ENCODE results near the gene ETV3.

The ETV3 gene

GRCh38 chr1:157161901-157162300 is 23.7 kb upstream of the ETV3 start:
- H3K27ac ChIP-seq (ENCODE audit: low read depth, low read length, severe bottlenecking): no peak overlapping the region
- H3K9me3 ChIP-seq (ENCODE audit: control insufficient read depth, low read length): no peaks in the 10 kb centered on the region
- H3K36me3 ChIP-seq (ENCODE audit: control insufficient read depth, insufficient read depth, low read length): no peaks in the 10 kb centered on the region
- H3K4me1 ChIP-seq (ENCODE audit: control insufficient read depth, insufficient read depth, low read length, poor library complexity, severe bottlenecking): peaks cover 18% of the 10 kb centered on the region
- 30 to 39% methylated on average over 2 to 4 of the region's 5 CpGs for WGBS, 2 experiments (ENCODE audit: insufficient coverage in 2 of 2)
- no peak overlapping the region for H3K4me3 ChIP-seq (ENCODE audit: extremely low read depth, insufficient read depth, low read length, poor library complexity, severe bottlenecking)

GRCh38 chr1:157158967-157159366 is 20.8 kb upstream of the ETV3 start:
- Histone ChIP-seq H3K27ac (ENCODE audit: low read depth, low read length, severe bottlenecking) (no peak overlapping the region), H3K4me3 (ENCODE audit: extremely low read depth, insufficient read depth, low read length, poor library complexity, severe bottlenecking) (no peak overlapping the region), H3K9me3 (ENCODE audit: control insufficient read depth, low read length) (no peaks in the 10 kb centered on the region), H3K4me1 (ENCODE audit: control insufficient read depth, insufficient read depth, low read length, poor library complexity, severe bottlenecking) (peaks cover 35% of the 10 kb centered on the region), H3K36me3 (ENCODE audit: control insufficient read depth, insufficient read depth, low read length) (no peaks in the 10 kb centered on the region)
- WGBS, 2 experiments (ENCODE audit: insufficient coverage in 2 of 2): 78 to 80% methylated on average over 1 to 3 of the region's 4 CpGs

- Histone ChIP-seq H3K27ac (ENCODE audit: low read depth, low read length, severe bottlenecking) (no peak overlapping the region), H3K4me3 (ENCODE audit: extremely low read depth, insufficient read depth, low read length, poor library complexity, severe bottlenecking) (no peak overlapping the region), H3K4me1 (ENCODE audit: control insufficient read depth, insufficient read depth, low read length, poor library complexity, severe bottlenecking) (peaks cover 40% of the 10 kb centered on the region), H3K36me3 (ENCODE audit: control insufficient read depth, insufficient read depth, low read length) (no peaks in the 10 kb centered on the region), H3K9me3 (ENCODE audit: control insufficient read depth, low read length) (no peaks in the 10 kb centered on the region)
- 67 to 75% methylated on average over 9 of the region's 9 CpGs for WGBS, 2 experiments (ENCODE audit: insufficient coverage in 2 of 2)
Observed at GRCh38 chr1:157157501-157158190, 19.5 kb upstream of the ETV3 start.

GRCh38 chr1:157156058-157156541 is 17.9 kb upstream of the ETV3 start:
- WGBS, 2 experiments (ENCODE audit: insufficient coverage in 2 of 2): 9 to 12% methylated on average over 8 to 12 of the region's 14 CpGs
- H3K9me3 ChIP-seq (ENCODE audit: control insufficient read depth, low read length): no peaks in the 10 kb centered on the region

GRCh38 chr1:157155658-157156057 is 17.5 kb upstream of the ETV3 start:
- 59 to 72% methylated on average over 4 of the region's 8 CpGs for WGBS, 2 experiments (ENCODE audit: insufficient coverage in 2 of 2)
- no peaks in the 10 kb centered on the region for H3K9me3 ChIP-seq (ENCODE audit: control insufficient read depth, low read length)
- H3K27ac ChIP-seq (ENCODE audit: low read depth, low read length, severe bottlenecking): peak overlapping the region; percentile 62
- no peak overlapping the region for H3K4me3 ChIP-seq (ENCODE audit: extremely low read depth, insufficient read depth, low read length, poor library complexity, severe bottlenecking)
- H3K36me3 ChIP-seq (ENCODE audit: control insufficient read depth, insufficient read depth, low read length): no peaks in the 10 kb centered on the region
- H3K4me1 ChIP-seq (ENCODE audit: control insufficient read depth, insufficient read depth, low read length, poor library complexity, severe bottlenecking): peaks cover 36% of the 10 kb centered on the region

More at GRCh38 chr1:157156058-157156541, 17.9 kb upstream of the ETV3 start:
- H3K4me1 ChIP-seq (ENCODE audit: control insufficient read depth, insufficient read depth, low read length, poor library complexity, severe bottlenecking): peaks cover 36% of the 10 kb centered on the region
- peak overlapping the region; percentile 62 for H3K27ac ChIP-seq (ENCODE audit: low read depth, low read length, severe bottlenecking)
- no peaks in the 10 kb centered on the region for H3K36me3 ChIP-seq (ENCODE audit: control insufficient read depth, insufficient read depth, low read length)
- no peak overlapping the region for H3K4me3 ChIP-seq (ENCODE audit: extremely low read depth, insufficient read depth, low read length, poor library complexity, severe bottlenecking)

- WGBS, 2 experiments (ENCODE audit: insufficient coverage in 2 of 2): 79 to 86% methylated on average over 4 of the region's 7 CpGs
- peaks cover 36% of the 10 kb centered on the region for H3K4me1 ChIP-seq (ENCODE audit: control insufficient read depth, insufficient read depth, low read length, poor library complexity, severe bottlenecking)
- no peaks in the 10 kb centered on the region for H3K36me3 ChIP-seq (ENCODE audit: control insufficient read depth, insufficient read depth, low read length)
- H3K27ac ChIP-seq (ENCODE audit: low read depth, low read length, severe bottlenecking): no peak overlapping the region
- no peaks in the 10 kb centered on the region for H3K9me3 ChIP-seq (ENCODE audit: control insufficient read depth, low read length)
- no peak overlapping the region for H3K4me3 ChIP-seq (ENCODE audit: extremely low read depth, insufficient read depth, low read length, poor library complexity, severe bottlenecking)
Observed at GRCh38 chr1:157154940-157155514, 16.8 kb upstream of the ETV3 start.

GRCh38 chr1:157154291-157154690 is 16.1 kb upstream of the ETV3 start:
- Histone ChIP-seq H3K4me3 (ENCODE audit: extremely low read depth, insufficient read depth, low read length, poor library complexity, severe bottlenecking) (no peak overlapping the region), H3K27ac (ENCODE audit: low read depth, low read length, severe bottlenecking) (no peak overlapping the region), H3K9me3 (ENCODE audit: control insufficient read depth, low read length) (no peaks in the 10 kb centered on the region), H3K4me1 (ENCODE audit: control insufficient read depth, insufficient read depth, low read length, poor library complexity, severe bottlenecking) (peaks cover 36% of the 10 kb centered on the region), H3K36me3 (ENCODE audit: control insufficient read depth, insufficient read depth, low read length) (no peaks in the 10 kb centered on the region)
- 85% methylated on average over 5 of the region's 5 CpGs for WGBS, 2 experiments (ENCODE audit: insufficient coverage in 2 of 2)

GRCh38 chr1:157153746-157154145 is 15.6 kb upstream of the ETV3 start:
- no peaks in the 10 kb centered on the region for H3K9me3 ChIP-seq (ENCODE audit: control insufficient read depth, low read length)
- 80% methylated on average over 1 of the region's 1 CpG; no CpG with 5 or more reads in 1 of the 2 experiments for WGBS, 2 experiments (ENCODE audit: insufficient coverage in 2 of 2)

GRCh38 chr1:157152510-157152909 is 14.3 kb upstream of the ETV3 start:
- H3K27ac ChIP-seq (ENCODE audit: low read depth, low read length, severe bottlenecking): no peak overlapping the region
- H3K9me3 ChIP-seq (ENCODE audit: control insufficient read depth, low read length): no peaks in the 10 kb centered on the region
- H3K4me1 ChIP-seq (ENCODE audit: control insufficient read depth, insufficient read depth, low read length, poor library complexity, severe bottlenecking): peaks cover 31% of the 10 kb centered on the region
- H3K4me3 ChIP-seq (ENCODE audit: extremely low read depth, insufficient read depth, low read length, poor library complexity, severe bottlenecking): no peak overlapping the region
- H3K36me3 ChIP-seq (ENCODE audit: control insufficient read depth, insufficient read depth, low read length): no peaks in the 10 kb centered on the region
- WGBS, 2 experiments (ENCODE audit: insufficient coverage in 2 of 2): 93 to 100% methylated on average over 1 of the region's 2 CpGs

More at GRCh38 chr1:157153746-157154145, 15.6 kb upstream of the ETV3 start:
- no peak overlapping the region for H3K27ac ChIP-seq (ENCODE audit: low read depth, low read length, severe bottlenecking)
- H3K4me3 ChIP-seq (ENCODE audit: extremely low read depth, insufficient read depth, low read length, poor library complexity, severe bottlenecking): no peak overlapping the region
- H3K36me3 ChIP-seq (ENCODE audit: control insufficient read depth, insufficient read depth, low read length): no peaks in the 10 kb centered on the region
- peaks cover 36% of the 10 kb centered on the region for H3K4me1 ChIP-seq (ENCODE audit: control insufficient read depth, insufficient read depth, low read length, poor library complexity, severe bottlenecking)

GRCh38 chr1:157151506-157151905 is 13.3 kb upstream of the ETV3 start:
- WGBS, 2 experiments (ENCODE audit: insufficient coverage in 2 of 2): 94 to 95% methylated on average over 2 of the region's 3 CpGs
- H3K4me1 ChIP-seq (ENCODE audit: control insufficient read depth, insufficient read depth, low read length, poor library complexity, severe bottlenecking): peaks cover 21% of the 10 kb centered on the region
- H3K27ac ChIP-seq (ENCODE audit: low read depth, low read length, severe bottlenecking): no peak overlapping the region
- no peak overlapping the region for H3K4me3 ChIP-seq (ENCODE audit: extremely low read depth, insufficient read depth, low read length, poor library complexity, severe bottlenecking)
- no peaks in the 10 kb centered on the region for H3K9me3 ChIP-seq (ENCODE audit: control insufficient read depth, low read length)
- no peaks in the 10 kb centered on the region for H3K36me3 ChIP-seq (ENCODE audit: control insufficient read depth, insufficient read depth, low read length)

GRCh38 chr1:157151073-157151472 is 12.9 kb upstream of the ETV3 start:
- WGBS, 2 experiments (ENCODE audit: insufficient coverage in 2 of 2): 100% methylated on average over 3 of the region's 3 CpGs
- Histone ChIP-seq H3K27ac (ENCODE audit: low read depth, low read length, severe bottlenecking) (no peak overlapping the region), H3K4me1 (ENCODE audit: control insufficient read depth, insufficient read depth, low read length, poor library complexity, severe bottlenecking) (peaks cover 17% of the 10 kb centered on the region), H3K9me3 (ENCODE audit: control insufficient read depth, low read length) (no peaks in the 10 kb centered on the region), H3K36me3 (ENCODE audit: control insufficient read depth, insufficient read depth, low read length) (no peaks in the 10 kb centered on the region), H3K4me3 (ENCODE audit: extremely low read depth, insufficient read depth, low read length, poor library complexity, severe bottlenecking) (no peak overlapping the region)
